Hematopoietic multipotent progenitor cell treated with erythropoietin and hydrocortisone succinate and interleukin-3 and kit ligand, for 6 days (in vitro differentiated cells): ENCODE measurements around the gene SUGCT.

Experiments
- DNase-seq: peaks from one replicate; pipeline ENCODE4 v3.0.0-alpha.2; 2015

SUGCT gene

DNA sequence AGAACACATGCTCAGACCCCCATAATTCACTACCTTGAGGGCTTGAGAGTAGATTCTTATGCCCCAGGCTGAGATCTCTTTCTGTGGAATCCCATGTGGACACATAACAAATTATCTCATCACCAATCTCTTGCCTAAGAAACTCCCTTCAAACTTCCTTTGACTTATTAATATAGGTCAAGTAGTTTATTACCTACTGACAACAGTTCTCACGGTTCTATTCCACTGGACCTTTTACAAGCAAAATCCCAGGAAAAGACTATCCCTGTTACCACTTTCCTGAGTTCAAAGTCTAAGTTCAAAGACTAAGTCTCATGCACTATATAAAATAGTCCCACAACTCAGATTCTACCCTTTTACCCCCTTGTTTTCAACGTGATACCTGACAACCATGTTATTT is 754.7 kb downstream of the SUGCT start:
- DNase-seq, result no peak

DNA sequence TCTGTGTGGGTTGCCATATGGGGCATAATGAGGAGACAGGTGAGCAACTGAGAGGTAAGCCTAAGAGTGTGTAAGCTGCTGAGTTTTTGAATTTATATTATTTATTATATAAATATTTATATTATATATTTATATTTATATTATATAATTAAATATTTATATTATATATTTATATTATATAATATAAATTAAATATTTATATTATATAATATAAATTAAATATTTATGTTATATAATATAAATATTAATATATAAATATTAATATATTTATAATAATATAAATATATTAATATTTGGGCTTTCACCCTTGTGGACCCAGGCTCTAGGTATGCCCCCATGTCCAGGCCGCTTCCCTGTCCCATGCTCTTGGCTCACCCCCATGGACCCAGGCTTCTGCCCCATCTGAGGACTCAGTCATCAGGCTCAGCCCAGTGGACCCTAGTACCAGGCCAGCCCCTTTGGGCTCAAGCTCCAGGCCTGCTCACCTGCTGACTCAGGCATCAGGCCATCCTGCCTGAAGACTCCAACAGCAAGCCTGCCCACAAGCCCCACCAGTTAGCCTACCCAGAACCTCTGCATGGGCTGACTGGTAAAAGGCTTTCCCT is 755.4 kb downstream of the SUGCT start:
- DNase-seq, result no peak

DNA sequence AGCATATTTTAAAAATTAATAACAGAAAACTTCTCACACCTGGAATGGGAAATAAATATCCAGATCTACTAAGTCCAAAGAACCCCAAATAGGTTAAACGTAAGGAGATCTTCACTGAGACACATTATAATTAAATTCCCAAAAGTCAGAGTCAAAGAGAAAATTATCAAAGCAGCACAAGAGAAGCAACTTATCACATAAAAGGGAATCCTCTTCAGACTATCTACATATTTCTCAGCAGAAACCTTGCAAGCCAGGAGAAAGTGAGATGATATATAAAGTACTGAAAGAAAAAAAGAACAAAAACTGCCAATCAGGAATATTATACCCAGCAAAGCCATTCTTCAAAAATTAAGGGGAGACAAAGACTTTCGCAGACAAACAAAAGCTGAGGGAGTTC is 756.4 kb downstream of the SUGCT start:
- no peak for DNase-seq

DNA sequence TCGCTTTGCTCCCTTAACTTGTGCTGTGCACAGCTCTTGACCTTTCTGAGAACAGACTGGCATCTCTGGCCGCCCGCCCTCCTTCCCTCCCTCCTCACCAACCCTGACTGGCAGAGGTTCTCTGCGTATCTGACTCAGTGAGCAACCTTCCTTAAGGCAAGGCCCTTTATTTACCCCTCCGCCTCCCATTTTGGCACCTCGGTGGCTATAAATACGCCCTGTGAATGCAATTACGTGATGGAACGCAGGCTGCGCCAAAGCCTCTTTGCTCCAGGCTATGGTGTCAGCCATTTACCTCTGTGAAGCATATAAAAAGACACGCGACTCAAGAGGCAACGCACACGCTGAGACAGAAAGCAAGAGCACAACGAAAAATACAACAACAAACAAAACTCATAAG is 764.3 kb downstream of the SUGCT start:
- DNase-seq, result no peak

DNA sequence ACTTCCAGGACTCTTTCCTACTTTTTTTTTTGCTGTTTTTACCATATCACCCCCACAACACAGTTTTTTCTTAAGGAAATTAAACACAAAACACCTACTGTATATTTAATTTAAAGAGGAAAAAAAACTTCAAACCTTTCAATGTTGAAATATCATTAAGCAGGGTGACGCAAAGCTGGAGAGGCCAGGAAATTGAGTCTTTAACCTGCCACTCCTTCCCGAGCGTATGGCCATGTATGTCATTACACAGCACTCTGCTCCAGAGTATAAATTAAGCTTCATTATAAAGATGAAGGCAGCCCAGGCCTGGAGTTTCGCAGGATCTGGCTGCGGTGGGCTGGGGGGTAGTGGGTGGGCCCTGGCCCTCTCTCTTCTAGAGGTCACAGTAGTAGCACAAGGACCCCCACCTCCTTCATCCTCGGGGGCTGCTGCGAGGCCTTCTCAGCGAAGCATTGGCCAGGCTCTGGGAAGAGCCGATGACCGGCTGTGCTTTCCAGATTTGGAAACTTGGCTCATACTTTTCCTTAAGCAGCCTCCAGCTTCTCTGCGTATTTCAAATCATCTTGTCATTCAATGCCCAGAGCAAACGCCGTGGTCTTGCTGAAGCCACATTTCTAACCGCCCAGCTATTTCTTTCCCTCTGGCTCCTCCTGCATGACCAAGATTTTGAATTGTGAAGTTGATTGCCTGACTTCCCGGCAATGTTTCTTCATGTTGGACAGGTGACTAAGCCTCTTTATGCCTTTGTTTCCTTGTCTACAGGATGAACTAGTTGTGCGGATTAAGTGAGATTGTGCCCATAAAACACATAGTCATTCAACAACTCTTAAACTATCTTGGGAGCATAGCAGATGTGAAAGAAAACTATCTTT is 765.1 kb downstream of the SUGCT start:
- no peak for DNase-seq

DNA sequence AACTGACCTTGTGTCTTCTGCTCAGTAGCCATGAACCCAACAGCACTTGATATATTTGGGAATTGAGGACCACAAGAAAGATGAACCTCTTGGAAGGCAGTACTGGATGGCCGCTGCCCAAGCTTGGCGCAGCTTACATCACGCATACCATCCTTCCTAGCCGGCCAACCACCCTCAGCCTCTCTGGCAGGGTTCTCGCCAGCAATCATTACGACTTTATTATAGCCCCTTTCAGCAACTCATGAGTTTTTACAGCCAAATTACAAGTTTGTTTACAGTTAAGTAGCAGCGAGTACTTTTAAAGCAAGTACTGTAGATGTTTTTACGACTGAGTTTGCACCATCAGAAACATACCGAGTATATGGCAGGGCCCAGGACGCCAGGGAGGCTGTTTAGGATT is 769.1 kb downstream of the SUGCT start:
- no peak for DNase-seq

DNA sequence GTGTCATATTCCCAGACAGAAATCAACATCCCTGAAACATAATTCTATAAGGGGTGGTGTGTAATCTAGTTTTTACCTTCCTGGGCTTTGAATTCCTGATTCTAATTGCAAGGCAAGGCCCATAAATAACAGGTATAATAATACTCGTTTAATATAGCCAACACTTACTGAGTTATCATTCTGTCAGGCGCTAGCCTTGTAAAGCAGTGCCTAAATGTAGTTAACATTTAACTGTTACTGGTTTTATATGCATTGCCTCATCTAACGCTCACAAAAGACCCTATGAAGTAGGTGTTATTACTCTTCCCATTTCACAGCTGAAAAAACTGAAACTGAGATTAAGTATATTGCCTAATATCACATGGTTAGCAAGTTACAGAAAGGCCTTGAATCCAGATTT is 772.5 kb downstream of the SUGCT start:
- DNase-seq, result no peak

DNA sequence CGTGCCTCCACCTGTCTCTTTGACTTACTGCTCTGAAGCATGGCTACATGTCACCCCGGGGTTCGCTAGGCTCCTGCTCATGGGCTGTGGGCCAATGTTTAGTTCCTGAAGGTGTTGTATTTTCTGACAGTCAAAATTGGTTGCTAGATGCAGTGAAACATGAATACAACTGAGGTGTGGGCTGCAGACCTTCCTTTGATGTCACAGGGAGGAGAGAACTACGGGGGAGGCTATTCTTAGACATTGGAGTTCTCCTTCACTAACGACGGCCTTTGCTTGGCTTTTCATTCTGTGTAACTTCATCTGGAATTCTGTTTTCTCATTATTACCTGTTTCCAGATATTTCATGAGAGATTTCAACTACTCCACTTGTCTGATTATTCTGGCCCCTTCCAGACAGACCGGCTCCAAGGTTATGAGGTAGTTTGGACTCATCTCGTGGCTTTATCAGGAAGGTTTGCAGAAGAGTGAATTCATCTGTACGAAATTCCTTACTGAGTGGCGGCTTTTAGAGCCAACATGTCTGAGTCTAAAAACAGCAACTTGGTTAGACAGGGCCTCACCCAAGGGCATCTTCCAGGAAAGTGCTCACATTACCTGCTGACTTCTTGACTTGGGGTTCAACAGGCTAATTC is 774.7 kb downstream of the SUGCT start:
- no peak for DNase-seq
